Right lobe of liver (tissue), 6 donors: Measurements from ENCODE around the gene MYADML2. TPM values are rescaled to one million over a fixed set of nuclear protein-coding genes. Genes with fewer than 3 reads are reported as not detected.

Experiments
- ATAC-seq, 4 donors: fragments of 200-7000 bp; cut with Tn5 transposase; one replicate each; pipeline ENCODE4 v1.9.1; 2020; ENCODE audit warnings: mild to moderate bottlenecking in 4 of 4, moderate library complexity in 4 of 4
- DNase-seq, 3 donors: peaks; one replicate each; pipeline ENCODE4 v3.0.0-alpha.2; 2020
- H3K27ac ChIP-seq, 3 donors: fragments of 200-600 bp; one replicate each; pipeline ENCODE4 v1.8.0; 2022
- H3K27me3 ChIP-seq, 2 donors: fragments of 200-600 bp; one replicate each; pipeline ENCODE4 v1.8.0; 2022
- H3K36me3 ChIP-seq, 4 donors: fragments of 200-600 bp; sonication (generic) in 1 of 4; one replicate each; pipeline versions ENCODE4 v1.5.1 to v1.8.0; 2017 to 2022; ENCODE audit warnings: control low read depth in 1 of 4
- H3K4me1 ChIP-seq, 4 donors: fragments of 200-600 bp; sonication (generic) in 1 of 4; one replicate each; pipeline versions ENCODE4 v1.5.1 to v1.8.0; 2017 to 2022; ENCODE audit warnings: control low read depth in 1 of 4
- H3K4me3 ChIP-seq, 3 donors: fragments of 200-600 bp; one replicate each; pipeline ENCODE4 v1.8.0; 2022
- H3K9me3 ChIP-seq, 4 donors: fragments of 200-600 bp; sonication (generic) in 1 of 4; one replicate each; pipeline versions ENCODE4 v1.5.1 to v1.8.0; 2017 to 2022; ENCODE audit warnings: control low read depth in 1 of 4
- CTCF ChIP-seq, 4 donors: fragments of 200-600 bp in 3 of 4; fragments of 450-650 bp in 1 of 4; IDR thresholded peaks; one replicate each; pipeline versions ENCODE4 v1.5.1 to v1.8.0; 2016 to 2022; ENCODE audit warnings: antibody characterized with exemption in 4 of 4, mild to moderate bottlenecking in 2 of 4
- POLR2A ChIP-seq: fragments of 450-650 bp; IDR thresholded peaks from one replicate; pipeline ENCODE4 v1.6.1; 2017; ENCODE audit warnings: antibody characterized with exemption, mild to moderate bottlenecking
- WGBS: methylation state at CpG from one replicate; pipeline ENCODE4 v1.1.6; 2018; ENCODE audit warnings: low coverage, low lambda C conversion rate; ENCODE audit not compliant: insufficient coverage; ENCODE audit errors: missing lambda C conversion rate; 5-methylcytosine and 5-hydroxymethylcytosine counted together
- intact Hi-C, 2 donors: fragments of 100-400 bp; cut with DNase I; formaldehyde crosslinking; loops; one replicate each; pipeline versions ENCODE4 v1.11.2 to v1.14.1; 2022
- total RNA-seq, 6 experiments: library from RNA; depleted of rRNA in 2 of 6; stranded (reverse); fragments of >200 nt in 2 of 6; fragmentation: NEBNext Ultra II Directional in 3 of 6; extraction: Animal tissue kit (Norgen Biotek cat#: 25700) in 3 of 6; gene quantifications; one replicate each; pipeline versions ENCODE4 v1.1.0 to v1.2.4, GENCODE V29; 2016 to 2023
- donor health status: DM: no; HTN: yes; CAD: no.
- donor health status: DM: no; HTN: no; CAD: no.
- donor health status: DM: no; HTN: no; CAD: no.
- donor health status: DM: no; HTN: yes; CAD: no.
- donor health status: DM: no; HTN: yes; CAD: no.

Gene MYADML2
- total RNA-seq, 6 experiments from 2014 or later: not detected

DNA sequence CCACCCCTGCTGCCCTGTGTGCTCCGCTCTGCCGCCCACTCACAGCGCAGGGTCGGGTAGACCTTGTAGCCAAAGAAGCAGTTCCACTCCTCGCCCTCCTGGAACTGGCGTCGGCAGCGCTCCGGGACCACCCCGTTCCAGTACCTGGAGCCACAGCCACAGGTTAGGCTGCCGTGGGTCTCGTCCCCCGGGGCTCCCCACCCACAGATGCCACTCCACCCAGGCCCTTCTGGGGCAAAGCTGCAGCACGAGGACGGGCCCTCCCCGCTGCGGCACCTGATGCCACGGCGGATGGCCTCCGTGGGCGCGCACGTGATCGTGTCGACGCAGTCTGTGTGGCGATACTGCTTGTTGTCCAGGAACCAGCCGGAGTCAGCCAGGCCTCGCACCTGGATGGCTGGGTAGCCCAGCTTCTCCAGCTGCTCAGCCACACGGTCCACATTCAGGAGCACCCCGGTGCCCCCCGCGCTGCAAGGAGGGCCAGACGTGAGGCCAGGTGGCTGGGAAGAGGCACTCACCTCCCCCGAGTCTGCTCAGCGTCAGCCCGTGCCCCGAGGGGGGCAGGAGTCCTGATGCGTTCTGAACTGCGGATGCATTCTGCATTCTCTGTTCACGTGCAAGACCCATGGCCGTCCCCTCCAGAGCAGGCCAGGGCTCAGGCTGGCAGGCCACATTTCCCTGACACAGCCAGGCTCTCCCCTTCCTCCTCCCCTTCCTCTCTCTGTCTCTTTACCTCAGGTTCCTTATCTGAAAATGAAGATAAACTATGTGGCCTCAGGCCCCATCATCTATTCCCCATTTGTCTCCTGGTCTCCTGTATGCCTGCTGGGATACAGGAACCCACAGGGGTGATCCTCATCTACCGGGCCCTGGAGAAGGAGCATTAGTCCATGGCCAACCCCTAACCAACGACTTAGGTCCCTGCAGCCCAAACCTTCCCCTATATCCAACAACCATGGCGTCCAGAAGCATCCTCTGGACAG is 9.9 kb upstream of the MYADML2 start:
- TF ChIP-seq POLR2A: no peak
- no peak for TF ChIP-seq CTCF (IDR thresholded peaks at IDR 0.05)
- Histone ChIP-seq H3K4me3 (no peak overlapping the region), H3K4me1 (peaks cover 0 to 14% (median 0%) of the 10 kb centered on the region in 4 donors), H3K27me3 (no peaks in the 10 kb centered on the region), H3K36me3 (no peaks in the 10 kb centered on the region), H3K9me3 (no peaks in the 10 kb centered on the region), H3K27ac (no peak overlapping the region)
- no peak for DNase-seq
- no peak for ATAC-seq
- 77% methylated on average over 6 of the region's 45 CpGs for WGBS
- intact Hi-C loops: loop anchor here in 1 of 2 donors (5.0 kb wide), 1 partner anchor 60 kb away; no protein-coding TSS in a partner anchor

GRCh38 chr17:81955756-81956544 is 8.9 kb upstream of the MYADML2 start:
- H3K9me3 ChIP-seq: no peaks in the 10 kb centered on the region
- no peak overlapping the region for H3K4me3 ChIP-seq
- WGBS: 72% methylated on average over 4 of the region's 13 CpGs
- TF ChIP-seq CTCF (IDR thresholded peaks at IDR 0.05): no peak
- TF ChIP-seq POLR2A: no peak
- no peaks in the 10 kb centered on the region for H3K27me3 ChIP-seq
- DNase-seq (no peak), ATAC-seq (no peak)
- no peak overlapping the region for H3K27ac ChIP-seq
- intact Hi-C loops: loop anchor here in 1 of 2 donors (5.0 kb wide), 1 partner anchor 61 kb away; no protein-coding TSS in a partner anchor
- H3K4me1 ChIP-seq: peaks cover 0 to 14% (median 0%) of the 10 kb centered on the region in 4 donors
- no peaks in the 10 kb centered on the region for H3K36me3 ChIP-seq

- Histone ChIP-seq H3K4me1 (peaks cover 0 to 10% (median 0%) of the 10 kb centered on the region in 4 donors), H3K27ac (no peak overlapping the region), H3K36me3 (no peaks in the 10 kb centered on the region), H3K27me3 (no peaks in the 10 kb centered on the region), H3K9me3 (no peaks in the 10 kb centered on the region), H3K4me3 (no peak overlapping the region)
- TF ChIP-seq POLR2A: no peak
- TF ChIP-seq CTCF (IDR thresholded peaks at IDR 0.05): no peak
- ATAC-seq (no peak), DNase-seq (no peak)
- intact Hi-C loops: loop anchor here in 1 of 2 donors (5.0 kb wide), 1 partner anchor 62 kb away; no protein-coding TSS in a partner anchor
- WGBS: 97% methylated on average over 12 of the region's 26 CpGs
Observed at GRCh38 chr17:81955058-81955681, 8.1 kb upstream of the MYADML2 start.
